GM12878 (cell line): ENCODE data around the gene POU5F1. TPM values are rescaled to one million over a fixed set of nuclear protein-coding genes. Genes with fewer than 3 reads are reported as not detected.
A peak's percentile ranks its signal among the peaks of the same experiment; 100 is the strongest.

Source experiments
- ASH2L ChIP-seq: fragments of 300-600, 200-600 bp; sonication (generic); IDR thresholded peaks from 2 replicates; pipeline ENCODE4 v1.6.1; 2017; ENCODE audit warnings: low read depth, mild to moderate bottlenecking, borderline replicate concordance
- ATF7 ChIP-seq: fragments of 450-650 bp; IDR thresholded peaks from 2 replicates; pipeline ENCODE4 v1.6.1; 2016; ENCODE audit warnings: low read depth, mild to moderate bottlenecking
- CBX5 ChIP-seq: sonication (generic); IDR thresholded peaks from 2 replicates; pipeline ENCODE4 v1.6.1; 2016; ENCODE audit warnings: low read depth, moderate library complexity, mild to moderate bottlenecking, inconsistent platforms
- CHD2 ChIP-seq: IDR thresholded peaks from 2 replicates; pipeline ENCODE4 v1.6.1; 2011; ENCODE audit warnings: low read depth, low read length, improper control_type of control experiment, borderline replicate concordance
- CREM ChIP-seq: IDR thresholded peaks from 2 replicates; pipeline ENCODE4 v1.6.1; 2014; ENCODE audit warnings: antibody characterized with exemption, low read depth
- DPF2 ChIP-seq: fragments of 450-650 bp; IDR thresholded peaks from 2 replicates; pipeline ENCODE4 v1.6.1; 2017; ENCODE audit warnings: mild to moderate bottlenecking
- ESRRA ChIP-seq: IDR thresholded peaks from 2 replicates; pipeline ENCODE4 v1.6.1; 2012; ENCODE audit warnings: mild to moderate bottlenecking, low read length, improper control_type of control experiment
- EZH2 ChIP-seq: IDR thresholded peaks from 2 replicates; pipeline ENCODE4 v1.6.1; 2012; ENCODE audit warnings: low read depth, mild to moderate bottlenecking, control low read depth, inconsistent platforms, low read length, borderline replicate concordance; ENCODE audit not compliant: control insufficient read depth
- FOXK2 ChIP-seq: fragments of 450-650 bp; IDR thresholded peaks from 2 replicates; pipeline ENCODE4 v1.6.1; 2017; ENCODE audit warnings: mild to moderate bottlenecking, moderate library complexity
- GATAD2B ChIP-seq: fragments of 450-650 bp; conservative IDR thresholded peaks from 2 replicates; pipeline ENCODE4 v1.6.1; 2017; ENCODE audit warnings: low read depth, mild to moderate bottlenecking, moderate library complexity
- HCFC1 ChIP-seq: fragments of 150-350 bp; IDR thresholded peaks from 2 replicates; pipeline ENCODE4 v1.6.1; 2014; ENCODE audit warnings: low read length
- IKZF2 ChIP-seq, 2 experiments: fragments of 450-650 bp; IDR thresholded peaks; 2 replicates each; pipeline ENCODE4 v1.6.1; 2017; ENCODE audit warnings: mild to moderate bottlenecking in 2 of 2, moderate library complexity in 2 of 2
- KAT2A ChIP-seq: conservative IDR thresholded peaks from 2 replicates; pipeline ENCODE4 v1.6.1; 2011; ENCODE audit warnings: low read depth, low read length; ENCODE audit not compliant: control insufficient read depth
- LARP7 ChIP-seq: fragments of 450-650 bp; IDR thresholded peaks from 2 replicates; pipeline ENCODE4 v1.6.1; 2017; ENCODE audit warnings: mild to moderate bottlenecking
- MEF2B ChIP-seq: fragments of 450-650 bp; IDR thresholded peaks from 2 replicates; pipeline ENCODE4 v1.6.1; 2018; ENCODE audit warnings: mild to moderate bottlenecking, moderate library complexity; ENCODE audit not compliant: partially characterized antibody, poor library complexity, severe bottlenecking
- NFXL1 ChIP-seq: fragments of 450-650 bp; IDR thresholded peaks from 2 replicates; pipeline ENCODE4 v1.6.1; 2017; ENCODE audit warnings: antibody characterized with exemption, mild to moderate bottlenecking, borderline replicate concordance
- NR2C2 ChIP-seq: IDR thresholded peaks from 2 replicates; pipeline ENCODE4 v1.6.1; 2011; ENCODE audit warnings: borderline replicate concordance, low read depth; ENCODE audit not compliant: control insufficient read depth, insufficient read length
- POLR2AphosphoS2 ChIP-seq: IDR thresholded peaks from 2 replicates; pipeline ENCODE4 v1.6.1; 2011; ENCODE audit warnings: low read depth, mild to moderate bottlenecking, low read length, improper control_type of control experiment, moderate library complexity
- POU2F2 ChIP-seq: IDR thresholded peaks from 3 replicates; pipeline ENCODE4 v1.6.1; 2011; ENCODE audit warnings: low read depth, mild to moderate bottlenecking, low read length, borderline replicate concordance
- RBBP5 ChIP-seq: fragments of 200-600 bp; sonication (generic); conservative IDR thresholded peaks from 2 replicates; pipeline ENCODE4 v1.6.1; 2016
- SMARCA5 ChIP-seq: fragments of 450-650 bp; IDR thresholded peaks from 2 replicates; pipeline ENCODE4 v1.6.1; 2017; ENCODE audit warnings: mild to moderate bottlenecking
- WRNIP1 ChIP-seq: IDR thresholded peaks from 2 replicates; pipeline ENCODE4 v1.6.1; 2011; ENCODE audit warnings: low read depth, low read length, improper control_type of control experiment, borderline replicate concordance
- ZNF622 ChIP-seq: fragments of 450-650 bp; IDR thresholded peaks from 2 replicates; pipeline ENCODE4 v1.6.1; 2017; ENCODE audit warnings: mild to moderate bottlenecking, inconsistent platforms
- ZZZ3 ChIP-seq: IDR thresholded peaks from 2 replicates; pipeline ENCODE4 v1.6.1; 2011; ENCODE audit warnings: low read depth; ENCODE audit not compliant: control insufficient read depth, insufficient read length
- polyA plus RNA-seq, 11 experiments: library from polyadenylated mRNA; depleted of rRNA in 4 of 11; unstranded in 6 of 11; stranded (reverse) in 5 of 11; fragments of >200 nt; fragmentation: Nextera tagmentation in 4 of 11; fragmentation: Illumina TruSeq in 1 of 11; extraction: Ambion mirVana in 4 of 11; extraction: Trizol in 1 of 11; gene quantifications; 1 replicate in 1 of 11; 2 replicates in 10 of 11; pipeline versions ENCODE4 v1.2.1 to v1.2.3, GENCODE V29; 2011 to 2016; ENCODE audit warnings: inconsistent platforms in 2 of 11, missing spikeins in 2 of 11, low read depth in 1 of 11
- total RNA-seq, 4 experiments: library from RNA; depleted of rRNA in 3 of 4; stranded (reverse); fragments of >200 nt in 3 of 4; fragmentation: Illumina TruSeq in 1 of 4; extraction: Trizol in 1 of 4; gene quantifications; 2 replicates each; pipeline versions ENCODE4 v1.2.1 to v1.2.3, GENCODE V29; 2013 to 2021
- TF ChIP-seq, protein P1 (sequence below): fragments of 450-650 bp; formaldehyde crosslinking; IDR thresholded peaks from 2 replicates; pipeline ENCODE4 v1.4.0; 2022; ENCODE audit warnings: mild to moderate bottlenecking, moderate library complexity
- TF ChIP-seq, protein P2 (sequence below): IDR thresholded peaks from 2 replicates; pipeline ENCODE4 v1.6.1; 2011; ENCODE audit warnings: mild to moderate bottlenecking, low read depth, low read length, moderate library complexity; ENCODE audit not compliant: insufficient replicate concordance
- TF ChIP-seq, protein P3 (sequence below): IDR thresholded peaks from 2 replicates; pipeline ENCODE4 v1.6.1; 2012; ENCODE audit warnings: low read depth, low read length, improper control_type of control experiment

Gene POU5F1
- total and polyA plus RNA-seq, 10 of the 15 experiments (the other 5 are each of a cell fraction or from before 2014, with no cell fraction given) = 1.4 to 5.5 (median 3.2) TPM

DNA sequence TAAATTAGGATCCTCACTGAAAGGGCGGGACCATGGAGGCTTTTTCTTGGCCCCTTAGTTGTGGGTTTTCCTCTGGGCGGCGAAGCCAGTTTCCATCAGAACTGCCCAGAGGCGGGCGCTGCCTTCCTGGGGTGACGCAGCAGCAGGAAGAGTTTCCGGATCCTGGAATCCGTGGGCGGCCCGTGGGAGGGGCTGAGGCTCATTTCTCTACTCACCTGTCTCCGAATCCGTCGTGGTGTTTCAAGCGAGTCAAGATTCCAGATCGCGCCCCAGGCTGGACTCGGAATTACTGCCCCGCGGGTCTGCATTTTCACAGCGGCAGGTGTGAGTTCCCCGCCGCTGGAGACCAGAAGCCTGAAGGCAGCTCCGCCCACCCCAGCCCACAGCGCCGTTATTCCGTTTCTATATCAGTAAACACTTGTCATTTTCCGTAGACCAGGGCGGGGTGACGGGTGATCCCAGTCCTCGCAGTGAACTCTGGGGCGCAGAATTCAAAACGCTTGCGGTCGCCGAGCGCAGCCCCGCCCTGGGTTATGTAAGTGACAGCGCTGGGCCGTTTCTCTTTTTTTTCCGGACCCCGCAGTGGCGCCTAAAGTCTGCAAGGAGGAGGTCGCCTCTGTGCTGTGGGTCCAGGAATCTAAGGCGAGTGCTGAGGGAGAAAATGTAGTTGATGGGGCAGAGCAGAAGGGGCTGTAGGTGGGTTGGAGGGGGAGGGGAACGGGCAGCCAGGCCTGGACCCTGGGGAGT is 27.2 kb upstream of the POU5F1 start (continued):
- TF ChIP-seq, protein P1, sequence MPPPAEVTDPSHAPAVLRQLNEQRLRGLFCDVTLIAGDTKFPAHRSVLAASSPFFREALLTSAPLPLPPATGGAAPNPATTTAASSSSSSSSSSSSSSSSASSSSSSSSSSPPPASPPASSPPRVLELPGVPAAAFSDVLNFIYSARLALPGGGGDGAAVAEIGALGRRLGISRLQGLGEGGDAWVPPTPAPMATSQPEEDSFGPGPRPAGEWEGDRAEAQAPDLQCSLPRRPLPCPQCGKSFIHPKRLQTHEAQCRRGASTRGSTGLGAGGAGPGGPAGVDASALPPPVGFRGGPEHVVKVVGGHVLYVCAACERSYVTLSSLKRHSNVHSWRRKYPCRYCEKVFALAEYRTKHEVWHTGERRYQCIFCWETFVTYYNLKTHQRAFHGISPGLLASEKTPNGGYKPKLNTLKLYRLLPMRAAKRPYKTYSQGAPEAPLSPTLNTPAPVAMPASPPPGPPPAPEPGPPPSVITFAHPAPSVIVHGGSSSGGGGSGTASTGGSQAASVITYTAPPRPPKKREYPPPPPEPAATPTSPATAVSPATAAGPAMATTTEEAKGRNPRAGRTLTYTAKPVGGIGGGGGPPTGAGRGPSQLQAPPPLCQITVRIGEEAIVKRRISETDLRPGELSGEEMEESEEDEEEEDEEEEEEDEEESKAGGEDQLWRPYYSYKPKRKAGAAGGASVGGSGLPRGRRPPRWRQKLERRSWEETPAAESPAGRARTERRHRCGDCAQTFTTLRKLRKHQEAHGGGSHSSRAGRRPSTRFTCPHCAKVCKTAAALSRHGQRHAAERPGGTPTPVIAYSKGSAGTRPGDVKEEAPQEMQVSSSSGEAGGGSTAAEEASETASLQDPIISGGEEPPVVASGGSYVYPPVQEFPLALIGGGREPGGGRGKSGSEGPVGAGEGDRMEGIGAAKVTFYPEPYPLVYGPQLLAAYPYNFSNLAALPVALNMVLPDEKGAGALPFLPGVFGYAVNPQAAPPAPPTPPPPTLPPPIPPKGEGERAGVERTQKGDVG = 0 out of 2 replicates have a peak, but pooled peaks have one; percentile 13
- TF ChIP-seq IKZF2 (IDR thresholded peaks at IDR 0.05) (peak; percentile 78 to 84), KAT2A (no peak), ASH2L (no peak), LARP7 (no peak), ATF7 (peak; percentile 84), EZH2 (no peak), FOXK2 (0 out of 2 replicates have a peak, but pooled peaks have one; percentile 25), HCFC1 (no peak; the same call in 1 of the 2 replicates), ZZZ3 (no peak), WRNIP1 (no peak), NR2C2 (no peak), SMARCA5 (no peak), ESRRA (no peak), MEF2B (peak; percentile 46), CHD2 (0 out of 2 replicates have a peak, but pooled peaks have one; percentile 37), RBBP5 (no peak), CBX5 (no peak), ZNF622 (no peak), POLR2AphosphoS2 (peak; percentile 26; the same call in 1 of the 2 replicates), GATAD2B (no peak; the same call in 1 of the 2 replicates), NFXL1 (no peak), POU2F2 (peak; percentile 77; the same call in 2 of the 3 replicates), CREM (peak; percentile 59), DPF2 (0 out of 2 replicates have a peak, but pooled peaks have one; percentile 56)
- TF ChIP-seq, protein P2, sequence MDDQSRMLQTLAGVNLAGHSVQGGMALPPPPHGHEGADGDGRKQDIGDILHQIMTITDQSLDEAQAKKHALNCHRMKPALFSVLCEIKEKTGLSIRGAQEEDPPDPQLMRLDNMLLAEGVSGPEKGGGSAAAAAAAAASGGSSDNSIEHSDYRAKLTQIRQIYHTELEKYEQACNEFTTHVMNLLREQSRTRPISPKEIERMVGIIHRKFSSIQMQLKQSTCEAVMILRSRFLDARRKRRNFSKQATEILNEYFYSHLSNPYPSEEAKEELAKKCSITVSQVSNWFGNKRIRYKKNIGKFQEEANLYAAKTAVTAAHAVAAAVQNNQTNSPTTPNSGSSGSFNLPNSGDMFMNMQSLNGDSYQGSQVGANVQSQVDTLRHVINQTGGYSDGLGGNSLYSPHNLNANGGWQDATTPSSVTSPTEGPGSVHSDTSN = peak; percentile 57
- TF ChIP-seq, protein P3, sequence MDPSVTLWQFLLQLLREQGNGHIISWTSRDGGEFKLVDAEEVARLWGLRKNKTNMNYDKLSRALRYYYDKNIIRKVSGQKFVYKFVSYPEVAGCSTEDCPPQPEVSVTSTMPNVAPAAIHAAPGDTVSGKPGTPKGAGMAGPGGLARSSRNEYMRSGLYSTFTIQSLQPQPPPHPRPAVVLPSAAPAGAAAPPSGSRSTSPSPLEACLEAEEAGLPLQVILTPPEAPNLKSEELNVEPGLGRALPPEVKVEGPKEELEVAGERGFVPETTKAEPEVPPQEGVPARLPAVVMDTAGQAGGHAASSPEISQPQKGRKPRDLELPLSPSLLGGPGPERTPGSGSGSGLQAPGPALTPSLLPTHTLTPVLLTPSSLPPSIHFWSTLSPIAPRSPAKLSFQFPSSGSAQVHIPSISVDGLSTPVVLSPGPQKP = no peak
